OCI-LY7 (cell line): ENCODE measurements around the gene ME1.

ENCODE experiments used
- EZH2phosphoT487 ChIP-seq: fragments of 200-600 bp; sonication (generic); IDR thresholded peaks from 2 replicates; pipeline ENCODE4 v1.6.1; 2018; ENCODE audit warnings: low read depth, borderline replicate concordance, mild to moderate bottlenecking, mixed run types, antibody characterized with exemption, low read length, moderate library complexity, mixed read lengths
- TF ChIP-seq, protein P1 (sequence below): fragments of 200-600 bp; sonication (generic); conservative IDR thresholded peaks from 2 replicates; pipeline ENCODE4 v1.5.1; 2014; ENCODE audit warnings: mild to moderate bottlenecking, antibody characterized with exemption, low read length, moderate library complexity, mixed read lengths

DNA sequence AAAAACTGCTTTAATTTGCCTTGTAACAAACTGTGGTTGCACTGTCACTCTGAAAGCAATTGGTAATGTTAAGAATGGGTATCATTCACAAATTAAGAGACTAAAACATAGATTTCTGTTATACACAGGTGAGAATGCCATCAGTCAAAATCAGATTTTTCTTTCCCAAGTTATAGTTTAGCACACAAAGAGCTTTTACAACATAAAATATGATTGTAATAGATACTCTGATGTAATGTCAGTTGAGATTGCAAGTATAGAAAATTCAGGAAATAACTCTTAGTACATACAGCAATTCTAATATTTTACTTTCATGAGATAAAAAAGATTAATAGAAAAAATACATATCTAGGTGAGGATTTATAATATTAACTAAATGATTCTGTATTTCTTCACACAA, 2.3 kb upstream of the ME1 start:
- TF ChIP-seq, protein P1, sequence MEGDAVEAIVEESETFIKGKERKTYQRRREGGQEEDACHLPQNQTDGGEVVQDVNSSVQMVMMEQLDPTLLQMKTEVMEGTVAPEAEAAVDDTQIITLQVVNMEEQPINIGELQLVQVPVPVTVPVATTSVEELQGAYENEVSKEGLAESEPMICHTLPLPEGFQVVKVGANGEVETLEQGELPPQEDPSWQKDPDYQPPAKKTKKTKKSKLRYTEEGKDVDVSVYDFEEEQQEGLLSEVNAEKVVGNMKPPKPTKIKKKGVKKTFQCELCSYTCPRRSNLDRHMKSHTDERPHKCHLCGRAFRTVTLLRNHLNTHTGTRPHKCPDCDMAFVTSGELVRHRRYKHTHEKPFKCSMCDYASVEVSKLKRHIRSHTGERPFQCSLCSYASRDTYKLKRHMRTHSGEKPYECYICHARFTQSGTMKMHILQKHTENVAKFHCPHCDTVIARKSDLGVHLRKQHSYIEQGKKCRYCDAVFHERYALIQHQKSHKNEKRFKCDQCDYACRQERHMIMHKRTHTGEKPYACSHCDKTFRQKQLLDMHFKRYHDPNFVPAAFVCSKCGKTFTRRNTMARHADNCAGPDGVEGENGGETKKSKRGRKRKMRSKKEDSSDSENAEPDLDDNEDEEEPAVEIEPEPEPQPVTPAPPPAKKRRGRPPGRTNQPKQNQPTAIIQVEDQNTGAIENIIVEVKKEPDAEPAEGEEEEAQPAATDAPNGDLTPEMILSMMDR, result no peak
- no peak for TF ChIP-seq EZH2phosphoT487
